ENCODE measurements around the gene TXNRD2. TPM values are rescaled to one million over a fixed set of nuclear protein-coding genes. Genes with fewer than 3 reads are reported as not detected.

Gene TXNRD2
- total and polyA plus RNA-seq, 10 of the 15 experiments (the other 5 are each of a cell fraction or from before 2014, with no cell fraction given): 1.6 to 26.0 (median 13.9) TPM

GRCh38 chr22:19988331-19988808 lies 46.8 kb upstream of the TXNRD2 start:
- no peak overlapping the region for H3K27ac ChIP-seq (ENCODE audit: control insufficient read depth, insufficient read depth)
- no peak overlapping the region for H3K4me3 ChIP-seq
- 57% methylated on average over 9 of the region's 9 CpGs for WGBS (ENCODE audit: insufficient coverage, insufficient replicate concordance, low lambda C conversion rate, missing lambda C conversion rate)
- H4K20me1 ChIP-seq (ENCODE audit: control insufficient read depth, insufficient read depth): no peaks in the 10 kb centered on the region
- DNase-seq (ENCODE audit: low read depth, low spot score) (no peak), FAIRE-seq (no peak), ATAC-seq (no peak)
- H3K4me1 ChIP-seq (ENCODE audit: control insufficient read depth, insufficient read depth, low read length): no peaks in the 10 kb centered on the region
- peaks cover 0 to 2% of the 10 kb centered on the region in 2 experiments; a peak in 1 of 4 replicates for H3K27me3 ChIP-seq (replicated peaks in 1 of 2; ENCODE audit: control insufficient read depth in 2 of 2, insufficient read depth in 2 of 2, low read length in 1 of 2)
- POLR2A ChIA-PET: no interaction called here
- in situ Hi-C loops (cut with MboI) (no loop called here), intact Hi-C loops (cut with micrococcal nuclease; ENCODE audit: unreplicated experiment) (no loop called here)
- SMC1A ChIA-PET (ENCODE audit: uncharacterized antibody, unreplicated experiment): no interaction called here
- CTCF ChIA-PET: no interaction called here
- H3K79me2 ChIP-seq (ENCODE audit: control insufficient read depth, insufficient read depth, low read length): no peaks in the 10 kb centered on the region
- RAD21 ChIA-PET (ENCODE audit: unreplicated experiment): no interaction called here
- H2AFZ ChIP-seq (ENCODE audit: control insufficient read depth, low read depth, low read length): no peak overlapping the region
- no peak for TF ChIP-seq ZBTB4 (CRISPR knock-in tag; IDR thresholded peaks at IDR 0.05)
- no peak for TF ChIP-seq SMARCA5 (IDR thresholded peaks at IDR 0.05)
- TF ChIP-seq ELK1 (IDR thresholded peaks at IDR 0.05; ENCODE audit: low read depth, low read length): no peak
- TF ChIP-seq, protein P1, sequence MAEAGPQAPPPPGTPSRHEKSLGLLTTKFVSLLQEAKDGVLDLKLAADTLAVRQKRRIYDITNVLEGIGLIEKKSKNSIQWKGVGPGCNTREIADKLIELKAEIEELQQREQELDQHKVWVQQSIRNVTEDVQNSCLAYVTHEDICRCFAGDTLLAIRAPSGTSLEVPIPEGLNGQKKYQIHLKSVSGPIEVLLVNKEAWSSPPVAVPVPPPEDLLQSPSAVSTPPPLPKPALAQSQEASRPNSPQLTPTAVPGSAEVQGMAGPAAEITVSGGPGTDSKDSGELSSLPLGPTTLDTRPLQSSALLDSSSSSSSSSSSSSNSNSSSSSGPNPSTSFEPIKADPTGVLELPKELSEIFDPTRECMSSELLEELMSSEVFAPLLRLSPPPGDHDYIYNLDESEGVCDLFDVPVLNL (IDR thresholded peaks at IDR 0.05; ENCODE audit: low read depth, low read length): no peak
- TF ChIP-seq POLR2A (IDR thresholded peaks at IDR 0.05; ENCODE audit: low read depth, low read length): no peak
- no peak for TF ChIP-seq ESRRA (IDR thresholded peaks at IDR 0.05; ENCODE audit: low read length)
- TF ChIP-seq, protein P2, sequence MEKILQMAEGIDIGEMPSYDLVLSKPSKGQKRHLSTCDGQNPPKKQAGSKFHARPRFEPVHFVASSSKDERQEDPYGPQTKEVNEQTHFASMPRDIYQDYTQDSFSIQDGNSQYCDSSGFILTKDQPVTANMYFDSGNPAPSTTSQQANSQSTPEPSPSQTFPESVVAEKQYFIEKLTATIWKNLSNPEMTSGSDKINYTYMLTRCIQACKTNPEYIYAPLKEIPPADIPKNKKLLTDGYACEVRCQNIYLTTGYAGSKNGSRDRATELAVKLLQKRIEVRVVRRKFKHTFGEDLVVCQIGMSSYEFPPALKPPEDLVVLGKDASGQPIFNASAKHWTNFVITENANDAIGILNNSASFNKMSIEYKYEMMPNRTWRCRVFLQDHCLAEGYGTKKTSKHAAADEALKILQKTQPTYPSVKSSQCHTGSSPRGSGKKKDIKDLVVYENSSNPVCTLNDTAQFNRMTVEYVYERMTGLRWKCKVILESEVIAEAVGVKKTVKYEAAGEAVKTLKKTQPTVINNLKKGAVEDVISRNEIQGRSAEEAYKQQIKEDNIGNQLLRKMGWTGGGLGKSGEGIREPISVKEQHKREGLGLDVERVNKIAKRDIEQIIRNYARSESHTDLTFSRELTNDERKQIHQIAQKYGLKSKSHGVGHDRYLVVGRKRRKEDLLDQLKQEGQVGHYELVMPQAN (conservative IDR thresholded peaks at IDR 0.05): no peak
- no peak for TF ChIP-seq TBL1XR1 (IDR thresholded peaks at IDR 0.05; ENCODE audit: low read depth, low read length)
- TF ChIP-seq EZH2 (IDR thresholded peaks at IDR 0.05; ENCODE audit: borderline replicate concordance, control insufficient read depth, low read depth, low read length): no peak
- no peak for TF ChIP-seq POLR2AphosphoS2 (IDR thresholded peaks at IDR 0.05; ENCODE audit: low read depth, low read length)
- no peak for TF ChIP-seq YBX1 (IDR thresholded peaks at IDR 0.05)
- TF ChIP-seq BHLHE40 (IDR thresholded peaks at IDR 0.05; ENCODE audit: borderline replicate concordance in 1 of 2, low read depth in 2 of 2, low read length in 1 of 2): no peak
- TF ChIP-seq STAT3 (IDR thresholded peaks at IDR 0.05; ENCODE audit: low read depth, low read length): no peak
- H3K9ac ChIP-seq (ENCODE audit: control insufficient read depth, insufficient read depth, low read length): no peak overlapping the region
- no TSS peak for BruUV-seq (replicated peaks)
- H3K4me2 ChIP-seq (ENCODE audit: control insufficient read depth, insufficient read depth): no peak overlapping the region
- no peaks in the 10 kb centered on the region for H3K9me3 ChIP-seq (replicated peaks; ENCODE audit: control insufficient read depth, insufficient read depth, low read length)
- no peaks in the 10 kb centered on the region for H3K36me3 ChIP-seq (ENCODE audit: control insufficient read depth in 2 of 2, insufficient read depth in 2 of 2, low read length in 1 of 2)
